GM21529 (cell line): ENCODE results near the gene CDCA3.

Experiments used
- ATAC-seq: cut with Tn5 transposase; IDR thresholded peaks from one replicate; pipeline ENCODE4 v1.9.1; 2021; ENCODE audit not compliant: unreplicated experiment

Gene CDCA3

GRCh38 chr12:6821591-6822425 lies 29.3 kb downstream of the CDCA3 start, which contains the start of gene GPR162:
GPR162 (plus strand) TSS chr12:6821821; CDS start chr12:6823899, 2,078 bp downstream.
- ATAC-seq, result no peak

DNA sequence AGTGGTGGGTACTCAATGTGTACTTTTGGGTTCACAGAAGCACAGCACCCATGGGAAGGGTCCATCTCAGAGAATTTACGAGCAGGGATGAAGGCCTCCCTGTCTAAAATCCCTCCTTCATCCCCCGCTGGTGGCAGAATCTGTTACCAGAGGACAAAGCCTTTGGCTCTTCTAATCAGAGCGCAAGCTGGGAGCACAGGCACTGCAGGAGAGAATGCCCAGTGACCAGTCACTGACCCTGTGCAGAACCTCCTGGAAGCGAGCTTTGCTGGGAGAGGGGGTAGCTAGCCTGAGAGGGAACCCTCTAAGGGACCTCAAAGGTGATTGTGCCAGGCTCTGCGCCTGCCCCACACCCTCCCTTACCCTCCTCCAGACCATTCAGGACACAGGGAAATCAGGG lies 30.9 kb downstream of the CDCA3 start:
- no peak for ATAC-seq

GRCh38 chr12:6819106-6820030 lies 31.7 kb downstream of the CDCA3 start:
- no peak for ATAC-seq

- no peak for ATAC-seq
Measured at GRCh38 chr12:6818645-6819044, 32.4 kb downstream of the CDCA3 start.

DNA sequence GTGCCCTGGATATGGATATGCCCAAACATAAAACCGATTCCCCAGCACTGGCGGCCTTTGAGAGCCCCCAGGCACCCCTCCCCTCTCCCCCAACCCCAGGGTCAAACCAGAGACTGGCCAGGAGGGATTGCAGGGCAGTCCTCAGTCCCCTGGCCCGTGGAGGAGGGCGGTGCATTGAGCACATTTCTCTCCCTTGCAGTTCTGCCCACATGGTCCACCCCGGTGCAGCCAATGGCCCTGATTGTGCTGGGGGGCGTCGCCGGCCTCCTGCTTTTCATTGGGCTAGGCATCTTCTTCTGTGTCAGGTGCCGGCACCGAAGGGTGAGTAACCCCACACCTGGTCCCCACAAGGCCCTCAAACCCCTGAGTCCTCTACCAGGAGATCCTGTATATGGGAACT lies 32.9 kb downstream of the CDCA3 start:
- no peak for ATAC-seq

GRCh38 chr12:6817662-6818157 lies 33.4 kb downstream of the CDCA3 start:
- ATAC-seq, result no peak

- ATAC-seq, result no peak
Measured at GRCh38 chr12:6817098-6817497, 34.0 kb downstream of the CDCA3 start.

DNA sequence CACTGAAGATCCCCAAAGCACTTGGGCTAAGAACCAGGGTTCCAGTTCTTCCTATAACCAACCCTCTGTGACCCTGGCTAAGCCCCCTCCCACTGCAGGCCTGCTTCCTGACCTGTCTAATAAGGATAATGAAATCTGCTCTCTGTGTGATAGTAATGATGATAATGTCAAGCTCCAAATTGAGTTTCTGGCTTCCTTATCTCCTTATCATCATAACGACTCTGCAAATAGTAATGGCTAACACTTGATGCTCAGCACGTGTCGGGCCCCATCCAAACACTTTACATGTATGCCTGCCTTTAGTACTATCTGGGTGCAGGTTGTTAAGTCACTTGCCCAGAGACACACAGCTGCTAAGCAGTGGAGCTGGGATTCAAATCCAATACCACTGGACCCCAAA lies 34.5 kb downstream of the CDCA3 start:
- ATAC-seq, result no peak

DNA sequence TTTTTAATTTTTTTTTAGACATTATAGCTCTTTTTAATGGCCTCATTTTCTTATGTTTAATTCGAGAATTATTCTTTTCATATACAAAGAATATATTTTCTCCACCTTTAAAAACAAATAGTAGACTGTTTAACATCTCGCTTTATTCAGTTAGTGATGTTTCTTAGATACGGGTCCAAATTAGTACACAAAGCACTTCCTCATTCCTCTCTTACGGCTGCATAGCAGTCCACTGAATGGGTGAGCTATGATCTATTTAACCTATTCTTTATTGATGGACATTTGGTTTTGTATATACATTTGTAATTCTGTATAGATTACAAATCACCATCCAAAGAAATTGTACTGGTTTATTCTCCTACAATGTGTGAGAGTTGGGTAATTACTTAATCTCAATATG lies 37.7 kb downstream of the CDCA3 start:
- no peak for ATAC-seq

DNA sequence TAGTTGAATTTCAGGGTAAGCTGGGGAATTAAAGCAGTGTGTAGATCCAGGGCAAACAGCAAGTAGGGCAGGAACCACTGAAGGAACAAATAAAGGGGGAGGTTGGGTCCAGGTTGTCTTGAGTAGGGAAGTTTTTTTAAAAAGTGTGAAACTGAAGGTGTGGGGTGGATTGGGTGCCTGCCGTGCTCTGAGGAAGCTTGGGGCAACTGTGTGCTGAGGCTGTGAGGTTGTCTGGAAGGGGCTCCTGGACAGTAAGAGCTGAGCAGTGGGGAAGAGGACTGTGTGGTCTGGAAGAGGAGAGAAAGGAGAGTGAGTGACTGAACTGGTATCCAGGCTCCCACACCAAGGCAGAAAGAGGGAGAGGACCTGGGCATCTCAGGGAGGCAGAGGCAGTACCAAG lies 40.3 kb downstream of the CDCA3 start:
- ATAC-seq, result no peak

DNA sequence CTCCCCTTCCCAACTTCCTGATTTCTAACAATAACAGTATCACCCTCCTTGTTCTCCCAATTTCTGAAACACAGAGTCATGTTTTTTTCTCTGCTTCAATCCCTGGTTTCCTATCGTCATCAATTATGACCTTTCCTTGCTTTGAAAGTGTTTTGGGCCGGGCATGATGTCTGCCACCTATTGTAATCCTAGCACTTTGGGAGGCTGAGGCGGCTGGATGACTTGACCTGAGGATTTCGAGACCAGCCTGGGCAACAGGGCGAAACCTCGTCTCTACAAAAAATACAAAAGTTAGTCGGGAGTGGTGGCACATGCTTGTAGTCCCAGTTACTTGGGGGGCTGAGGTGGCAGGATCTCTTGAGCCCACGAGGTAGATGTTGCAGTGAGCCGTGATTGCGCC lies 42.0 kb downstream of the CDCA3 start:
- no peak for ATAC-seq

DNA sequence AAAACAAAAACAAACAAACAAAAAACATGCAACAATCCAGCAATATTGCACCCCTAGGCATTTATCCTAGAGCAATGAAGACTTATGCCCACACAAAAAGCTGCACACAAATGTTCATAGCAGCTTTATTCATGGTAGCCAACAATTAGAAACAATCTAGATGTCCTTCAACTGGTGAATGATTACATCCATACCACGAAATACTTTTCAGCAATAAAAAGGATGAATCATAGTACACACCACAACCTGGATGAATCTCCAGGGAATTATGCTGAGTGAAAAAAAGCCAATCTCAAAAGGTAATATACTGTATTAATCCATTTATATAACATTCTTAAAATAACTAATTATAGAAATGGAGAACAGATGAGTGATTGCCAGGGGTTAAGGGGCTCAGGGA lies 43.9 kb downstream of the CDCA3 start:
- no peak for ATAC-seq

DNA sequence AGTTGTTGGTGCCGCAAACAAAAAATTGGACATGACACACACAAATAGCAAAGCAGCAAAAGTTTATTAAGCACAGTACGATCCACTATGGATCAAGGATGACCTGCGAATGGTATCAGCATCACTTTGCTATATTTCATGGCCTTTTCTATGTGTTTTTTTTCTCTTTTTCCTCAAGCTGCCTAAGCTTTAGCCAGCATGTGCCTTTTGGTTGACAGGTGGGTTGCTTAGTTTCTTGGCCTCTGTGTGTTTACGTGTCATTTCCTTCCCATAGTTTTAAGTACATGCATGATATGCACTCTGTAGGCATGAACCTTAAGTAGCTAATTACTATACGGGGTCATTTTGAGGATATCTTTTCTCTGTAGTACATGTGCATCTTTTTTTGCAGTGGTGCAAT lies 51.9 kb downstream of the CDCA3 start:
- ATAC-seq, result no peak
